SW 1271 (cell line): ENCODE data around the gene IL12RB2.

ENCODE experiments used
- DNase-seq, 2 experiments: peaks; one replicate each; lab custom pipeline; 2025; lab: John Stamatoyannopoulos, UW

IL12RB2 gene

GRCh38 chr1:67347688-67348472 lies 40.2 kb downstream of the IL12RB2 start:
- no peak for DNase-seq

GRCh38 chr1:67348586-67349252 lies 41.0 kb downstream of the IL12RB2 start:
- DNase-seq: no peak

GRCh38 chr1:67350783-67351182 lies 43.1 kb downstream of the IL12RB2 start:
- no peak for DNase-seq

- DNase-seq: no peak
These were observed 44.5 kb downstream of the IL12RB2 start for GRCh38 chr1:67352211-67352610.

GRCh38 chr1:67355745-67356424 lies 48.2 kb downstream of the IL12RB2 start:
- DNase-seq: no peak

GRCh38 chr1:67359592-67359991 lies 51.9 kb downstream of the IL12RB2 start:
- DNase-seq: no peak

- DNase-seq: no peak
These were observed 54.0 kb downstream of the IL12RB2 start for GRCh38 chr1:67361641-67362040.

GRCh38 chr1:67367370-67368045 lies 59.8 kb downstream of the IL12RB2 start:
- no peak for DNase-seq

- DNase-seq: no peak
These were observed 60.4 kb downstream of the IL12RB2 start for GRCh38 chr1:67368046-67368514.

GRCh38 chr1:67371043-67371442 lies 63.4 kb downstream of the IL12RB2 start:
- DNase-seq: no peak

GRCh38 chr1:67371681-67372080 lies 64.0 kb downstream of the IL12RB2 start:
- no peak for DNase-seq

GRCh38 chr1:67372136-67372535 lies 64.5 kb downstream of the IL12RB2 start:
- no peak for DNase-seq

- no peak for DNase-seq
These were observed 65.2 kb downstream of the IL12RB2 start for GRCh38 chr1:67372898-67373297.

- DNase-seq: no peak
These were observed 68.7 kb downstream of the IL12RB2 start for GRCh38 chr1:67376381-67376780.

- no peak for DNase-seq
These were observed 69.6 kb downstream of the IL12RB2 start for GRCh38 chr1:67377253-67377652.

GRCh38 chr1:67381154-67381553 lies 73.5 kb downstream of the IL12RB2 start:
- DNase-seq: no peak

- DNase-seq: no peak
These were observed 74.6 kb downstream of the IL12RB2 start for GRCh38 chr1:67382292-67382691.

GRCh38 chr1:67383999-67384638 lies 76.4 kb downstream of the IL12RB2 start:
- DNase-seq: no peak

GRCh38 chr1:67390041-67390887 lies 82.6 kb downstream of the IL12RB2 start:
- DNase-seq: no peak

GRCh38 chr1:67393240-67393639 lies 85.6 kb downstream of the IL12RB2 start:
- no peak for DNase-seq

GRCh38 chr1:67393737-67394136 lies 86.1 kb downstream of the IL12RB2 start:
- DNase-seq: no peak
